Kidney epithelial cell (primary cell): ENCODE results near the gene FGB. TPM values are rescaled to one million over a fixed set of nuclear protein-coding genes. Genes with fewer than 3 reads are reported as not detected.

Source experiments
- DNase-seq: peaks from one replicate; pipeline ENCODE4 v3.0.0-alpha.2; 2010; ENCODE audit warnings: low read depth
- H3K27me3 ChIP-seq: 2 replicates; pipeline ENCODE4 v1.6.0; 2011; ENCODE audit warnings: low read length; ENCODE audit not compliant: control insufficient read depth, insufficient read depth
- H3K36me3 ChIP-seq: 2 replicates; pipeline ENCODE4 v1.5.1; 2011; ENCODE audit warnings: low read length; ENCODE audit not compliant: control insufficient read depth, insufficient read depth
- H3K4me3 ChIP-seq: 2 replicates; pipeline ENCODE4 v1.5.1; 2011; ENCODE audit warnings: low read depth, mild to moderate bottlenecking, control low read depth, low read length
- CTCF ChIP-seq: IDR thresholded peaks from 2 replicates; pipeline ENCODE4 v1.5.1; 2011; ENCODE audit warnings: mild to moderate bottlenecking, moderate library complexity, low read length, control low read depth, inconsistent platforms; ENCODE audit not compliant: insufficient read depth, poor library complexity, severe bottlenecking
- total RNA-seq: library from RNA; depleted of rRNA; stranded (reverse); fragments of >200 nt; gene quantifications from 2 replicates; pipeline ENCODE4 v1.2.3, GENCODE V29; 2015

Gene FGB
- total RNA-seq, 1 donor from 2014 or later: 3.7 TPM

- H3K4me3 ChIP-seq: no peak overlapping the region
- TF ChIP-seq CTCF: no peak
- H3K27me3 ChIP-seq: no peaks in the 10 kb centered on the region
- no peak for DNase-seq
- H3K36me3 ChIP-seq: no peaks in the 10 kb centered on the region
Observed at GRCh38 chr4:154578919-154579318, 16.1 kb downstream of the FGB start.

- Histone ChIP-seq H3K27me3 (no peaks in the 10 kb centered on the region), H3K36me3 (no peaks in the 10 kb centered on the region), H3K4me3 (no peak overlapping the region)
- no peak for DNase-seq
- no peak for TF ChIP-seq CTCF
Observed at GRCh38 chr4:154579927-154580326, 17.1 kb downstream of the FGB start.

GRCh38 chr4:154582723-154583122 lies 19.9 kb downstream of the FGB start:
- Histone ChIP-seq H3K36me3 (no peaks in the 10 kb centered on the region), H3K4me3 (no peak overlapping the region), H3K27me3 (no peaks in the 10 kb centered on the region)
- DNase-seq: no peak
- no peak for TF ChIP-seq CTCF

GRCh38 chr4:154583230-154583629 lies 20.4 kb downstream of the FGB start:
- TF ChIP-seq CTCF: no peak
- DNase-seq: no peak

GRCh38 chr4:154583677-154584076 lies 20.9 kb downstream of the FGB start:
- Histone ChIP-seq H3K27me3 (no peaks in the 10 kb centered on the region), H3K36me3 (no peaks in the 10 kb centered on the region), H3K4me3 (no peak overlapping the region)
- TF ChIP-seq CTCF: no peak
- no peak for DNase-seq

More at GRCh38 chr4:154583230-154583629, 20.4 kb downstream of the FGB start:
- Histone ChIP-seq H3K36me3 (no peaks in the 10 kb centered on the region), H3K27me3 (no peaks in the 10 kb centered on the region), H3K4me3 (no peak overlapping the region)

- no peak for TF ChIP-seq CTCF
- no peaks in the 10 kb centered on the region for H3K36me3 ChIP-seq
- DNase-seq: no peak
Observed at GRCh38 chr4:154584259-154584658, 21.4 kb downstream of the FGB start.

More at GRCh38 chr4:154584259-154584658, 21.4 kb downstream of the FGB start:
- Histone ChIP-seq H3K4me3 (no peak overlapping the region), H3K27me3 (no peaks in the 10 kb centered on the region)
